Tibial nerve (tissue), 4 donors: Measurements from ENCODE around the gene TTC39B.

Source experiments
- EP300 ChIP-seq, 2 donors: sonication (generic); formaldehyde crosslinking; IDR thresholded peaks; one replicate each; pipeline ENCODE4 v1.6.1; 2017; ENCODE audit warnings: antibody characterized with exemption in 2 of 2, mild to moderate bottlenecking in 1 of 2
- POLR2A ChIP-seq, 2 donors: fragments of 450-650 bp; IDR thresholded peaks; one replicate each; pipeline ENCODE4 v1.6.1; 2017; ENCODE audit warnings: antibody characterized with exemption in 2 of 2, mild to moderate bottlenecking in 2 of 2, moderate library complexity in 2 of 2
- TF ChIP-seq, protein P1 (sequence below), 5 experiments: fragments of 200-600 bp in 3 of 5; fragments of 450-650 bp in 2 of 5; sonication (generic) in 3 of 5; IDR thresholded peaks; one replicate each; pipeline ENCODE4 v1.5.1; 2016 to 2019; ENCODE audit warnings: antibody characterized with exemption in 5 of 5, mild to moderate bottlenecking in 3 of 5, moderate library complexity in 2 of 5

DNA sequence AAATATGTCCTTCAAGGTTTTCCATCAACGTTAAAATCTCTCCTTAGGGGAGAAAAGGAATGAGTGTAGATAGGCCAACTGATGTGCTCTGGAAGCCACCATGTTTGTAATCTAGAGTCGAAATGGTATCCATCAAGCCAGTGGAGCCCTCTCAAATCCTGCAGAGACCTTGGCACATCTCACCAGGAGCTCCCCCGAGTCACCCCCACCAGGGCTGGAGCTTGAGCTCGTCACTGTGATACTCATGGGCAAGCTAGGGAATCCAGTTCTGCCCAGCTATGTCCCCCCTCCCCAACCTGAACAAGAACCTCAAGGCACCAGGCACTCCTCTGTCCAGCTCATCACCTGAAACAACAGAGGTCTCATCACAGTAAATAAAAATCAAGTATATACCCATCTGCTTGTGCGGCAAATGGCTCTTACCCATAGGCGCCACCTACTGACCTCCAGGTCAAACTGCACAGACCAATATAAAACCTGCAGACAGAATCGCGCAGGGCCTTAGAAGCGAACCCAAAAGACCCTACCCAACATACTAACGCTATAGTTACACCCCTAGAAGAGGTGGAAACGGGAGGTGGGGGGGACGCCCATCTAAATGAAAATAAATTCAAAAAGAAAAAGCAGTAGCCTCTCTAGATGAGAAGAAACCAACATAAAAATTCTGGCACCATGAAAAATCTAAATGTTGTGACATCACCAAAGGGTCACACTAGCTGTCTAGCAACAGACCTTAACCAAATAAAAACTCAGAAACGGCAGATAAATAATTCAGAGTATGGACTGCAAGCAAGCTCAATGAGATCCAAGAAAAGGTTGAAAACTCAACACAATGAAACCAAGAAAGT lies 75.0 kb downstream of the TTC39B start:
- TF ChIP-seq, protein P1, sequence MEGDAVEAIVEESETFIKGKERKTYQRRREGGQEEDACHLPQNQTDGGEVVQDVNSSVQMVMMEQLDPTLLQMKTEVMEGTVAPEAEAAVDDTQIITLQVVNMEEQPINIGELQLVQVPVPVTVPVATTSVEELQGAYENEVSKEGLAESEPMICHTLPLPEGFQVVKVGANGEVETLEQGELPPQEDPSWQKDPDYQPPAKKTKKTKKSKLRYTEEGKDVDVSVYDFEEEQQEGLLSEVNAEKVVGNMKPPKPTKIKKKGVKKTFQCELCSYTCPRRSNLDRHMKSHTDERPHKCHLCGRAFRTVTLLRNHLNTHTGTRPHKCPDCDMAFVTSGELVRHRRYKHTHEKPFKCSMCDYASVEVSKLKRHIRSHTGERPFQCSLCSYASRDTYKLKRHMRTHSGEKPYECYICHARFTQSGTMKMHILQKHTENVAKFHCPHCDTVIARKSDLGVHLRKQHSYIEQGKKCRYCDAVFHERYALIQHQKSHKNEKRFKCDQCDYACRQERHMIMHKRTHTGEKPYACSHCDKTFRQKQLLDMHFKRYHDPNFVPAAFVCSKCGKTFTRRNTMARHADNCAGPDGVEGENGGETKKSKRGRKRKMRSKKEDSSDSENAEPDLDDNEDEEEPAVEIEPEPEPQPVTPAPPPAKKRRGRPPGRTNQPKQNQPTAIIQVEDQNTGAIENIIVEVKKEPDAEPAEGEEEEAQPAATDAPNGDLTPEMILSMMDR (IDR thresholded peaks at IDR 0.05): peak in 2 of 5 experiments; percentile 16 to 41
- TF ChIP-seq EP300 (IDR thresholded peaks at IDR 0.05): no peak
- TF ChIP-seq POLR2A (IDR thresholded peaks at IDR 0.05): no peak
